HepG2 (cell line): ENCODE measurements around the gene KRCC1. TPM values are rescaled to one million over a fixed set of nuclear protein-coding genes. Genes with fewer than 3 reads are reported as not detected.

Experiments used
- CBX5 ChIP-seq: sonication (generic); formaldehyde crosslinking; IDR thresholded peaks from 2 replicates; pipeline ENCODE4 v1.4.0; 2020; ENCODE audit warnings: missing genetic modification reagents, borderline replicate concordance
- DNMT3B ChIP-seq: conservative IDR thresholded peaks from 2 replicates; pipeline ENCODE4 v1.6.1; 2016; ENCODE audit warnings: missing biosample characterization, control low read depth
- FOSL1 ChIP-seq: sonication (generic); formaldehyde crosslinking; IDR thresholded peaks from 2 replicates; pipeline ENCODE4 v1.9.0; 2021; ENCODE audit warnings: missing genetic modification reagents, borderline replicate concordance
- FOXA1 ChIP-seq, 2 experiments: fragments of 450-650 bp in 1 of 2; sonication (generic) in 1 of 2; formaldehyde crosslinking in 1 of 2; IDR thresholded peaks; 2 replicates each; pipeline versions ENCODE4 v1.4.0 to v1.6.1; 2016 to 2020; ENCODE audit warnings: missing genetic modification reagents in 1 of 2
- HNRNPK ChIP-seq: fragments of 200-400 bp; formaldehyde crosslinking; IDR thresholded peaks from 2 replicates; pipeline ENCODE4 v1.6.1; 2018; ENCODE audit warnings: low read length, low read depth, moderate library complexity, mild to moderate bottlenecking; ENCODE audit not compliant: poor library complexity, severe bottlenecking
- HNRNPLL ChIP-seq: fragments of 200-400 bp; formaldehyde crosslinking; IDR thresholded peaks from 2 replicates; pipeline ENCODE4 v1.6.1; 2017; ENCODE audit warnings: mild to moderate bottlenecking, low read depth, low read length; ENCODE audit not compliant: poor library complexity, severe bottlenecking
- HOXA7 ChIP-seq: sonication (generic); formaldehyde crosslinking; IDR thresholded peaks from 2 replicates; pipeline ENCODE4 v1.8.1; 2022; ENCODE audit warnings: mild to moderate bottlenecking, missing genetic modification reagents, moderate library complexity
- JARID2 ChIP-seq: sonication (generic); formaldehyde crosslinking; IDR thresholded peaks from 2 replicates; pipeline ENCODE4 v1.8.1; 2023; ENCODE audit warnings: missing genetic modification reagents, inconsistent platforms; ENCODE audit not compliant: insufficient replicate concordance
- MTF1 ChIP-seq: sonication (generic); formaldehyde crosslinking; IDR thresholded peaks from 2 replicates; pipeline ENCODE4 v1.5.0; 2020; ENCODE audit warnings: missing genetic modification reagents
- NFATC3 ChIP-seq: sonication (generic); formaldehyde crosslinking; IDR thresholded peaks from 2 replicates; pipeline ENCODE4 v1.5.1; 2020; ENCODE audit warnings: mild to moderate bottlenecking, missing genetic modification reagents
- NFYC ChIP-seq: IDR thresholded peaks from 2 replicates; pipeline ENCODE4 v1.6.1; 2016; ENCODE audit warnings: missing genetic modification reagents, missing compliant biosample characterization
- NRL ChIP-seq: sonication (generic); formaldehyde crosslinking; IDR thresholded peaks from 2 replicates; pipeline ENCODE4 v1.5.0; 2020; ENCODE audit warnings: missing genetic modification reagents, mild to moderate bottlenecking, moderate library complexity, borderline replicate concordance
- POLR2A ChIP-seq, 2 experiments: IDR thresholded peaks; 2 replicates each; pipeline ENCODE4 v1.6.1; 2011; ENCODE audit warnings: low read depth in 2 of 2, low read length in 2 of 2, mild to moderate bottlenecking in 1 of 2, moderate library complexity in 1 of 2; ENCODE audit not compliant: insufficient read depth in 1 of 2
- POLR2G ChIP-seq: fragments of 200-400 bp; formaldehyde crosslinking; IDR thresholded peaks from 2 replicates; pipeline ENCODE4 v1.6.1; 2018; ENCODE audit warnings: mild to moderate bottlenecking, low read depth, low read length, moderate library complexity
- RFXANK ChIP-seq: IDR thresholded peaks from 2 replicates; pipeline ENCODE4 v1.6.1; 2016
- RXRB ChIP-seq: IDR thresholded peaks from 2 replicates; pipeline ENCODE4 v1.6.1; 2016; ENCODE audit warnings: borderline replicate concordance, missing genetic modification reagents, missing compliant biosample characterization
- SAP130 ChIP-seq: IDR thresholded peaks from 2 replicates; pipeline ENCODE4 v1.6.1; 2016; ENCODE audit warnings: low read depth
- SPEN ChIP-seq: sonication (generic); formaldehyde crosslinking; IDR thresholded peaks from 2 replicates; pipeline ENCODE4 v1.5.1; 2020; ENCODE audit warnings: low read depth, mild to moderate bottlenecking, missing genetic modification reagents
- SRSF9 ChIP-seq: fragments of 200-400 bp; formaldehyde crosslinking; IDR thresholded peaks from 2 replicates; pipeline ENCODE4 v1.6.1; 2018; ENCODE audit warnings: borderline replicate concordance, mild to moderate bottlenecking, low read depth, low read length; ENCODE audit not compliant: insufficient read depth, poor library complexity, severe bottlenecking
- TOPORS ChIP-seq: sonication (generic); formaldehyde crosslinking; IDR thresholded peaks from 2 replicates; pipeline ENCODE4 v1.8.0; 2023; ENCODE audit warnings: mild to moderate bottlenecking, missing genetic modification reagents
- ZBTB7B ChIP-seq: sonication (generic); formaldehyde crosslinking; IDR thresholded peaks from 2 replicates; pipeline ENCODE4 v1.4.0; 2020; ENCODE audit warnings: missing genetic modification reagents
- ZKSCAN5 ChIP-seq: sonication (generic); formaldehyde crosslinking; IDR thresholded peaks from 2 replicates; pipeline ENCODE4 v1.5.1; 2020; ENCODE audit warnings: mild to moderate bottlenecking, missing genetic modification reagents
- ZNF253 ChIP-seq: sonication (generic); formaldehyde crosslinking; IDR thresholded peaks from 2 replicates; pipeline ENCODE4 v1.8.0; 2022; ENCODE audit warnings: mild to moderate bottlenecking, missing genetic modification reagents, borderline replicate concordance
- ZNF276 ChIP-seq: sonication (generic); formaldehyde crosslinking; IDR thresholded peaks from 2 replicates; pipeline ENCODE4 v1.4.0; 2020; ENCODE audit warnings: mild to moderate bottlenecking, low read depth, missing genetic modification reagents
- ZNF354B ChIP-seq: sonication (generic); formaldehyde crosslinking; IDR thresholded peaks from 2 replicates; pipeline ENCODE4 v1.8.0; 2022; ENCODE audit warnings: mild to moderate bottlenecking, missing genetic modification reagents
- ZNF362 ChIP-seq: sonication (generic); formaldehyde crosslinking; IDR thresholded peaks from 2 replicates; pipeline ENCODE4 v1.4.0; 2020; ENCODE audit warnings: missing genetic modification reagents, mild to moderate bottlenecking, borderline replicate concordance
- ZNF431 ChIP-seq: sonication (generic); formaldehyde crosslinking; IDR thresholded peaks from 2 replicates; pipeline ENCODE4 v1.9.0; 2022; ENCODE audit warnings: missing genetic modification reagents, low read depth, mild to moderate bottlenecking, borderline replicate concordance
- ZNF746 ChIP-seq: sonication (generic); formaldehyde crosslinking; IDR thresholded peaks from 2 replicates; pipeline ENCODE4 v1.8.0; 2022; ENCODE audit warnings: mild to moderate bottlenecking, missing genetic modification reagents
- ZNF782 ChIP-seq: sonication (generic); formaldehyde crosslinking; IDR thresholded peaks from 2 replicates; pipeline ENCODE4 v1.4.0; 2020; ENCODE audit warnings: missing genetic modification reagents, mild to moderate bottlenecking, borderline replicate concordance
- ZNF878 ChIP-seq: sonication (generic); formaldehyde crosslinking; IDR thresholded peaks from 2 replicates; pipeline ENCODE4 v1.8.1; 2023; ENCODE audit warnings: mild to moderate bottlenecking, missing genetic modification reagents, moderate library complexity
- ZNF883 ChIP-seq: sonication (generic); formaldehyde crosslinking; IDR thresholded peaks from 2 replicates; pipeline ENCODE4 v1.5.1; 2020; ENCODE audit warnings: mild to moderate bottlenecking, missing genetic modification reagents; ENCODE audit errors: not compliant biosample characterization
- polyA plus RNA-seq, 8 experiments: library from polyadenylated mRNA; depleted of rRNA in 3 of 8; stranded (reverse) in 7 of 8; unstranded in 1 of 8; fragments of >200 nt; fragmentation: Illumina TruSeq in 4 of 8; extraction: Trizol in 4 of 8; gene quantifications; 2 replicates each; pipeline versions ENCODE4 v1.2.1 to v1.2.3, GENCODE V29; 2011 to 2016; ENCODE audit warnings: low read depth in 4 of 8, missing spikeins in 1 of 8, mixed read lengths in 1 of 8; ENCODE audit not compliant: insufficient read depth in 1 of 8
- total RNA-seq, 5 experiments: library from RNA; depleted of rRNA; stranded (reverse); fragments of >200 nt; fragmentation: Illumina TruSeq; extraction: Trizol; gene quantifications; 2 replicates each; pipeline ENCODE4 v1.2.3, GENCODE V29; 2016; ENCODE audit warnings: low read depth in 1 of 5

The KRCC1 gene
- total and polyA plus RNA-seq, 2 of the 13 experiments (the other 11 are each of a cell fraction or from before 2014, with no cell fraction given) = 6.5 to 7.7 TPM

GRCh38 chr2:88054782-88055370 lies 707 bp downstream of the KRCC1 start (continued):
- no peak for TF ChIP-seq SRSF9
- no peak for TF ChIP-seq ZNF883 (CRISPR knock-in tag)
- no peak for TF ChIP-seq CBX5 (CRISPR knock-in tag)
- no peak for TF ChIP-seq RFXANK (CRISPR knock-in tag)
- no peak for TF ChIP-seq RXRB (CRISPR knock-in tag)
- TF ChIP-seq ZNF253 = no peak
- no peak for TF ChIP-seq SAP130 (CRISPR knock-in tag)
- no peak for TF ChIP-seq ZNF354B (CRISPR knock-in tag)
- TF ChIP-seq NFYC = no peak
- TF ChIP-seq NRL = no peak
- TF ChIP-seq ZNF878 (CRISPR knock-in tag) = 0 out of 2 replicates have a peak, but pooled peaks have one; percentile 39
- no peak for TF ChIP-seq HOXA7 (CRISPR knock-in tag)
- TF ChIP-seq JARID2 (CRISPR knock-in tag) = no peak
- TF ChIP-seq ZKSCAN5 (CRISPR knock-in tag) = no peak
- TF ChIP-seq ZNF362 = no peak
- no peak for TF ChIP-seq NFATC3 (CRISPR knock-in tag)
- no peak for TF ChIP-seq HNRNPLL
- TF ChIP-seq ZNF782 = no peak
- TF ChIP-seq ZNF431 (CRISPR knock-in tag) = no peak
- peak; percentile 33; the same call in 1 of the 2 replicates for TF ChIP-seq ZNF746
- TF ChIP-seq TOPORS (CRISPR knock-in tag) = no peak
- no peak for TF ChIP-seq MTF1 (CRISPR knock-in tag)
- TF ChIP-seq HNRNPK = no peak
- no peak for TF ChIP-seq FOSL1
- no peak for TF ChIP-seq POLR2A (IDR thresholded peaks at IDR 0.05; ENCODE audit: insufficient read depth in 1 of 2, low read depth in 2 of 2, low read length in 2 of 2)
- no peak for TF ChIP-seq SPEN (CRISPR knock-in tag)
- no peak for TF ChIP-seq ZBTB7B
- no peak; the same call in 1 of the 2 replicates for TF ChIP-seq DNMT3B
- no peak for TF ChIP-seq ZNF276 (CRISPR knock-in tag)
- no peak for TF ChIP-seq FOXA1 (IDR thresholded peaks at IDR 0.05)
- TF ChIP-seq FOXA1 (CRISPR knock-in tag; IDR thresholded peaks at IDR 0.05) = no peak
- no peak for TF ChIP-seq POLR2G
